Fibroblast of mammary gland (primary cell): ENCODE results near the gene NDUFB6.

Source experiments
- DNase-seq: peaks from one replicate; pipeline ENCODE4 v3.0.0-alpha.2; 2010; ENCODE audit warnings: low read depth
- H3K4me3 ChIP-seq: 2 replicates; pipeline ENCODE4 v1.5.1; 2011; ENCODE audit warnings: low read depth, mild to moderate bottlenecking, low read length, moderate library complexity; ENCODE audit not compliant: control insufficient read depth
- TF ChIP-seq, protein P1 (sequence below): conservative IDR thresholded peaks from 2 replicates; pipeline ENCODE4 v1.5.1; 2011; ENCODE audit warnings: low read depth, low read length, inconsistent platforms; ENCODE audit not compliant: control insufficient read depth, insufficient read depth

Gene NDUFB6

DNA sequence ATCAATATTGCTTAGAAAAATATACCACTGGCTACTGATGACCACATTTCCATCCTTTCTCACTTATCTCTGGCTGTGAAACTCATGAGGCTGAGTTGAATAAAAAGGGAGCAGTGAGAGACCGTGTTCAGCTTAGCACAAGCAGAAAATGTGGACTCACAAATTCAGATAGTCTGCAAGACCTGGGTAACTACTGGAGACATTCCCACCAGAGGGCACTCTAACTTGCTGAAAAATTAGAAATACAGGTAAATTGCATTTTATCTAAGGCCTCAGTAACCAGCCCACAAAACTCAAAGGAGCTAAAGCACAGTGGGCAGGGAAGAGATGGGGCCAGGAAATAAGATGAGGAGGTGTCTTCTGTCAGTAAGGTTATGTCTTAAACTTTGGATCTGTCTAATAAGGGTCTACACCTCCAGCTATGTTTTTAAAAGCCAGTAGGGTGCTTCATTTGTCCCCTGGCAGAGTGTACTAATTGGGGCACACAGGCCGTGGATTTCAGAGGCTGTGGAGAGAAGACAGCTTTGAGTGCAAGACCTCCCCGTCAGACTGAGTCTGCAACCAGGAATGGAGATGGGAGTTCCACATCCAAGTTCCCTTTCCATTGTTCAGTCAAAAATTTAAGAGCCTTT lies 8.7 kb upstream of the NDUFB6 start:
- H3K4me3 ChIP-seq, result no peak overlapping the region
- DNase-seq, result peak; percentile 76
- TF ChIP-seq, protein P1, sequence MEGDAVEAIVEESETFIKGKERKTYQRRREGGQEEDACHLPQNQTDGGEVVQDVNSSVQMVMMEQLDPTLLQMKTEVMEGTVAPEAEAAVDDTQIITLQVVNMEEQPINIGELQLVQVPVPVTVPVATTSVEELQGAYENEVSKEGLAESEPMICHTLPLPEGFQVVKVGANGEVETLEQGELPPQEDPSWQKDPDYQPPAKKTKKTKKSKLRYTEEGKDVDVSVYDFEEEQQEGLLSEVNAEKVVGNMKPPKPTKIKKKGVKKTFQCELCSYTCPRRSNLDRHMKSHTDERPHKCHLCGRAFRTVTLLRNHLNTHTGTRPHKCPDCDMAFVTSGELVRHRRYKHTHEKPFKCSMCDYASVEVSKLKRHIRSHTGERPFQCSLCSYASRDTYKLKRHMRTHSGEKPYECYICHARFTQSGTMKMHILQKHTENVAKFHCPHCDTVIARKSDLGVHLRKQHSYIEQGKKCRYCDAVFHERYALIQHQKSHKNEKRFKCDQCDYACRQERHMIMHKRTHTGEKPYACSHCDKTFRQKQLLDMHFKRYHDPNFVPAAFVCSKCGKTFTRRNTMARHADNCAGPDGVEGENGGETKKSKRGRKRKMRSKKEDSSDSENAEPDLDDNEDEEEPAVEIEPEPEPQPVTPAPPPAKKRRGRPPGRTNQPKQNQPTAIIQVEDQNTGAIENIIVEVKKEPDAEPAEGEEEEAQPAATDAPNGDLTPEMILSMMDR, result peak; percentile 68

DNA sequence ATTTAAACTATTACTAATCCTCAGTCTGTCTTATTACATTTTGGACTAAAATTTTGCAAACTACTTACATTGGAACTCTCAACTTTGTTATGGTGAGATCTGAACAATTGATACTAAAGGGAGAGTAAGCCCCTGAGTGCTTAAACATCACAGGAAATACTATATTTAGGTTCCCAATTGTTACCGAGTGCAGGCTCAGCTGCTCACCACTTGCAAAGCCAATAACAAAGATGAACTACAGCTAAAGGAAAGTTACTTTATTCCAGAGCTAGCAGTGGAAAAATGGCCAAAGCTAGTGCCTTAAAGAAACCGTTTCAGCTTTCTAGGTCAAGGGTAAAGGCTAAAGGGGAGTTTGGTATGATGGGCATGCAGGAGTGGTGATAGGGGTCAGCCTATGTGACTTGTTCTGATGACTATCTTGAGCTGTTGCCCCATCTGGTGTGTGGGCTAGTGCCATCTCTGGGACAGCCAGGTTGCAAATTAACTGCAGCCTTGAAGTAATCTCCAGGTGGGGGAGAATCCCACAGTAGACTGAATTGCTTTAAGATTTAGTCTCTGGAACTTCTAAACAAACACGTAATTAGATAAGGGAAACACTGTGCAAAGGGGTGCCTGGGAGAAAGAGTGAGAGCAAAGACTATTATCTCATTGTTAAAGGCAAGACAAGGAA lies 7.8 kb upstream of the NDUFB6 start:
- TF ChIP-seq, protein P1, result no peak
- no peak overlapping the region for H3K4me3 ChIP-seq
- no peak for DNase-seq

DNA sequence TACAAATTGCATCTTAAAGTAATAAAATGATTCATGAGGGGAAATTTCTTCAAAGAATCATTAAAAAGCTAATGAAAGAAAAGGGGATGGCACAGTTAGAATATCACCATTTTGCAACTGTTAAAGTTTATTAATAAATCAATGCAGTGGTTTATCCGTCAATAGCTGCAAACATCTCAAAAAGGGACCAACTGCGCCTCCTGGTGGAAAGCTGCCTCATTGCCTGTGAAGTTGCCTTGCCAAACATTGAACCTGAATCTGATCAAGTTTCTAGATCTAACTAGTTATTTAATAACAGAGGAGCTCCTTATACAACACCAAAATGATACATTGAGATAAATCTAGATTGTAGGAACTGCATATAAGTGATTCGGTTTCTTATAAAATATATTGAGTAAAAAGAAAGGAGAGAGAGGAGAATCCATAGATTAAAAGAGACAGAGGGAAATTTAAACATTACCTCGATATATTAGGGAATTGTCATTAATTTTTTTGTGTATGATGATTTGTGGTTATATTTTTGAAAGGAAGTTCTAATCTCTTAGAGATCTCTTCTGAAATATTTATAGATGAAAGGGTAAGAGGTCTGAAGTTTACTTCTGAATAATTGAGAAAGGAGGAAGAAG lies 6.9 kb upstream of the NDUFB6 start:
- no peak overlapping the region for H3K4me3 ChIP-seq
- TF ChIP-seq, protein P1, result peak; percentile 97
- peak; percentile 64 for DNase-seq

DNA sequence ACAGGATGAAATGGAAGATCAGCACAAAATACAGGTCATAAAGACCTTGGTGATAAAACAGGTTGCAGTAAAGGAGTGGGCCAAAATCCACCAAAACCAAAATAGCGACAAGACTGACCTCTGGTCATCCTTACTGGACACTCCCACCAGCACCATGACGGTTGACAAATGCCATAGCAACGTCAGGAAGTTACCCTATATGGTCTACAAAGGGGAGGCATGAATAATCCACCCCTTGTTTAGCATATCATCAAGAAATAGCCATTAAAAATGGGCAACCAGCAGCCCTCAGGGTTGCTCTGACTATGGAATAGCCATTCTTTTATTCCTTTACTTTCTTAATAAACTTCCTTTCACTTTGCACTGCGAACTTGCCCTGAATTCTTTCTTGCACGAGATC lies 6.0 kb upstream of the NDUFB6 start:
- DNase-seq, result no peak
- TF ChIP-seq, protein P1, result no peak
- H3K4me3 ChIP-seq, result no peak overlapping the region

DNA sequence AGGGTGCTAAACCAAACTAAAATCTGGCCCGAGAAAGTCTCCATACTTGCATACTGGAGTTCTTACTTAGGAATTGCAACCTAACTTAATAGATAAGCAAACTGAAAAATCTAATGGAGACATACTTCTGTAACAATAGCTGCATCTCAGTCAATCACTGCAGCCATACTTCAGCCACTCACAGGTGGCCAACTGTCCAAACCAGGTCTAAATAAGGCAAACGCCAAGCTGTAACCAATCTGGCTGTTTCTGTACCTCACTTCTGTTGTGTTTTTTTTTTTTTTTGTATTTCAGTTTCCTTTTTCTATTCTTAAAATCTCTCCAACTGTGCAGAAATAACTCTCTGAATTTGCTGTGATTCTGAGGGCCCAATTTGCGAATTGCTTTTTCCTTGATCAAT lies 4.4 kb upstream of the NDUFB6 start:
- no peak for DNase-seq
- TF ChIP-seq, protein P1, result no peak
- H3K4me3 ChIP-seq, result no peak overlapping the region

DNA sequence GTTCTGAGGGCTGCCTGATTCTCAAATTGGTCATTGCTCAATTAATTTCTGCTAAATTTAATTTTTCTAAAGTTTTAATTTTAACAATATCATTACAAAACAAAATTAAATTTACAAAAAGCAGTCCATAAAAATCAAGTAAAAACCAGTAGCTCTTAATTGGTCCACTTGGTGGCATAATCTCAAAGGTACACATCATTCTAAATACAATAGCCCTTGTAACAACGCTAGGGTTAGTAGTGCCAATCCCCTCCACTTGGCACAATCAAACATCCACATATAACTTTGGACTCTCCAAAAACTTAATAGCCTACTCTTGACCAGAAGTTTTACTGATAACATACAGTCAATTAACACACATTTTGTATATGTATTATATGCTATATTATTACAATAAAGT lies 1.9 kb upstream of the NDUFB6 start:
- TF ChIP-seq, protein P1, result no peak
- no peak overlapping the region for H3K4me3 ChIP-seq
- DNase-seq, result no peak
